ENCODE data around the gene SLC24A3.
A peak's percentile ranks its signal among the peaks of the same experiment; 100 is the strongest.
"Not testable (repeated sequence)": the region's sequence is repeated elsewhere in the genome, so short reads cannot be mapped to it uniquely, and the experiment has no call there.

The SLC24A3 gene

DNA sequence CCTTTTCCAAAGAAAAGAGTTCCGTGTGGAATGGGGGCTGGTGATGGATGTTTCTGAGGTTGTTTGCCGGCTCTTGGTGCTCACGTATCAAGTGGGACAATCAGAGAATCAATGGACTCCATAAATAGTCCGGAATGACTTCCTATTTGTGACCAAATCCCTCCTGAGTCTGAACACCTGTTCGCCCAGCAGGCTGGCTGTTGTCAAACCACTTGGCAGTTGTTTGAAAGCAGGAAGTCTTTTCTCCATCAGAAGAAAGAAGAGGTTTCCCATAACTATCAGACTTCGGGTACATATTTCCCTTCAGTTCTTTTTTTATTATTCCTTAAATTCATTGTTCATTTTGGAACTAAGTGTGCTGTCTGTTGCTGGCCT, 390.9 kb downstream of the SLC24A3 start:
- no peak for DNase-seq

DNA sequence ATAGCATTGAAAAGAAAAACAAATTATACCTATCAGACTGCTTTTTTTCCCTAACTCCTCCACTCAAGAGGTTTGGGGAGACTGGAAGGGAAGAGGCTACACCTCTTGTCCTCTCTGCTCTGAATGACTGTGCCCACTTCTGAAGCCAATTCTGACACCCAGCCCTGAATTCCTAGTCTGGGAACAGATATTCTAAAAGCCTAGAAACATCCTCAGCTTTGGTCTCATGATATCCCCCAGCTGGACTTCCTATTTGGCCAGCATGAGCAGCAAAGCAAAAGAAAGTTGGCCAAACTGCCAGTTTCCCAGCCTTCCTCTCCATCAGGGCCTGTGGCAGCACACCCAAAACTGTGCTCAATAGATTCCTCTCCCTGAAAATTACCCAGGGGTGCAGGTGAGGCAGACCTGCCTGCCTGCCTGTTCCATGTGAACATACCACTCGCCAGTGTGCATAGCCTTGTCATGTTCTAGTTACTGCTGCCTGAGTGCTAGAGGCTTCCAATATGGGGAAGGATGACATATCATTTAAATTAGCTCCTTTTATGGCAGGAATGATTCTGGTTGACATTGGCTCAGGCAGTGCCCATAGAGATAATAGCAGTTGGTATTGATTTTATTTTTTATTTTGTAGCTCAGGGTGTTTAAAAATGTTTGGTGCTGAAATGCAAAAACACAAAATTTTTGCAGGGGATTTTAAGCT, 393.5 kb downstream of the SLC24A3 start:
- DNase-seq, result no peak

DNA sequence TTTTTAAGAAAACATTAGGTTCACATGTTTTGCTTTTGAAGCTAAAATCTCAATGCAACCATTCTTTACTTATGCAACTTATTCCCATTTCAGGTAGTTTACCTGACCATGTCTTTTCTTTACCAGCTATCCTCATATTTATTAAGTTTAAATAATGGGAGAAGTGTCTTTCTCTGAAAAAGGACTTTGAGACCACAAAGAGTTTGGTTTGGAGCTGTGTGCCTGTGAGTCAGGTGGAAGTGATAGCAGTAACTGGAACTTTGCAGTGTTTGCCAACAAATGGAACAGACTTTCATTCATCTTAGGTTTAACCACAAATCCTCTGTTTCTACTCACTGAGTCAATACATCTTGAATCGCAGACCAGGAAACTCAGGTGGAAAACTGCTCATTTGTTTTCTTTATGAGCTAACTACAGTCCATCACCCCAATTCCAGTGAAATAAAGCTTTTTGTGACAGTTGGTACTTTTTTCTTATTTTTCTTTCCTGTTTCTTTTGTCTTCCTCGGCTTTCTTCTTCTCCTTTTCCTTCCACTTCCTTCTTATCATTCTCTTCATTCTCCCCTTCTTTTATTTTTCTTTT, 397.3 kb downstream of the SLC24A3 start:
- no peak for DNase-seq

DNA sequence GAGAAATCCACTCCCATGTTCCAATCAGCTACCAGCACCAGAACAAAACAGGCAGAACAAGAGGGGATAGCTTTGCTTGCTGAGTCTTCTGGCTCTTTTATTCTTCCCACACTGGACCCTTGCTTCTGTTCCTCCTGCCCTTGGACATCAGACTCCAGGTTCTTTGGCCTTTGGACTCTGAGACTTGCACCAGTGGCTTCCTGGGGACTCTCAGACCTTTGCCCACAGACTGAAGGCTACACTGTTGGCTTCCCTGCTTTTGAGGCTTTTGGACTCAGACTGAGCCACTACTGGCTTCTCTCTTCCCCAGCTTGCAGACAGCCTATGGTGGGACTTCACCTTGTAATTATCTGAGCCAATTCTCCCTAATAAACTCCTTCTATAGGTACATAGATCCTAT, 403.2 kb downstream of the SLC24A3 start:
- DNase-seq, result no peak

DNA sequence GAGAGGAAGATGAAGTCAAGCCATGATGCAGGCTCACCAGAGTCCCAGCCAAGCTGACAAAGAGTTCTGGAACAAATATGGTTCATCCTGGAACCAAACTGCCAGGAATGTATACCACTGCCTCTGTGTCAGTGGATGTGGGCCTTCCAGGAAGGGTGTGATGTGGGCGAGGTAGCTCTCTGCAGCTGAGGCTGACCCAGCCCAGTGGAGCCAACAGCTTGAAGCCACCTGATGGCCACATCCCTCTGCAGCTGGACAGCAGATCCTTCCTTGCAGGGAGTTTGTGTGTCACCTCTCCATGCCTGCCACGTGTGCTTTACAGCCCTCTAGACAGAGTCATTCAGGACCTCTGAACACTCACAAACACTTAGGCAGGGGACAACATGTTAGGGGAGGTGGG, 403.6 kb downstream of the SLC24A3 start:
- no peak for DNase-seq

DNA sequence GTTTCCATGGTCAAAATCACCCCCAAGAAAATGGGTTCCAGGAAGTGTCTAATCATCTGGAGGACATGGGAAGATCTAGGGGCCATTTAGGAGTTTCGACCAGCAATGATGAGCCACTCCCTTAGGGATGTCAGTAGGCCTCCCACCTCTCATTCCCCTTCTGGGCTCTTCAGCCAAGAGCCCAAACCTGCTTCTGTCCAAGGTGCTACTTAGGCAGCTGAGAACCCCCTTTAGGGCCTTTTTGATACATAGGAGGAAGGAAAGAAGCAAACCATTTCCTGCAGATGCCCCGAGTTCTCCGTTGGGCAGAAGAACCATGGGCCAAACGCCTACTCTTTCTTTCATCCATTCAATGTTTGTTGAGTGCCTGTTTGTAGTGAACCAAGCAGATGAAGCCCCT, 404.2 kb downstream of the SLC24A3 start:
- DNase-seq, result no peak

DNA sequence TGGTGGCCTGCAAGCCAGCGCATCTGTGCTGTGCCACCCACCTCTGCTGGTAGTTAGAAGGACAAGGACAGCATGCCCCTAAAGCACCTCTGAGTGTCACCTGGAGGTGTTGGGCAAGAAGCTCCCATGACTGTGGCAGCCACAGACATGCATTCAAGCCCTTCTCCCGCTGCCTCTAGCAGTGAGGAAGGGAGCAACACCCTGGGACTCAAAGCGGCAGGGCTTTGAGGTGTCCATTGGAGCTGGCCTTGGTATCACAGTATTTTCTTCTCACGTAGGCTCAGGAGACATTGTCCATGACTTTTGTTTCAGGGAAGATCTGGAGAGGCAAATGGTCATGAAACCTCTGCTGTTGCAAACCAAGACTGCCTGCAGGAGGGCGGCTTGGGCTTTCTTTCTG, 404.8 kb downstream of the SLC24A3 start:
- DNase-seq, result no peak

DNA sequence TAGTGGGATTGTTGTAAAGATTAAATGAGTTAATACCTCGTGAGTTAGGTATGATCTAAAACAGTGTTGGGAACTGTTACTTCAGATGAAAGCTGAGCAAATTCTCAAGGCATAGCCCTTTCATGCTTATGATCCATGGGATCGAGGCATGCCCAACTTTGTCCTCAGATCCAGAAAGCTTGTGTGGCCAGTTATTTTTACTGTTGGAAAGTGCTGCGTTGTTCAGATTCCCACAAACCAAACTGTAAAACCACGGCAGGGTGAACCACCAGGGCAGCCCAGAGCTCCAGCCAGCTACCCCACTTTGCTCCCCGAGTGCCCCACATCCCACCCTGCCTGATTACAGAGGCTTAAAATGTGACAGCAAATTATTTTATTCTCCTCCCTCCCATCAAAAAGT, 406.3 kb downstream of the SLC24A3 start:
- no peak for DNase-seq

DNA sequence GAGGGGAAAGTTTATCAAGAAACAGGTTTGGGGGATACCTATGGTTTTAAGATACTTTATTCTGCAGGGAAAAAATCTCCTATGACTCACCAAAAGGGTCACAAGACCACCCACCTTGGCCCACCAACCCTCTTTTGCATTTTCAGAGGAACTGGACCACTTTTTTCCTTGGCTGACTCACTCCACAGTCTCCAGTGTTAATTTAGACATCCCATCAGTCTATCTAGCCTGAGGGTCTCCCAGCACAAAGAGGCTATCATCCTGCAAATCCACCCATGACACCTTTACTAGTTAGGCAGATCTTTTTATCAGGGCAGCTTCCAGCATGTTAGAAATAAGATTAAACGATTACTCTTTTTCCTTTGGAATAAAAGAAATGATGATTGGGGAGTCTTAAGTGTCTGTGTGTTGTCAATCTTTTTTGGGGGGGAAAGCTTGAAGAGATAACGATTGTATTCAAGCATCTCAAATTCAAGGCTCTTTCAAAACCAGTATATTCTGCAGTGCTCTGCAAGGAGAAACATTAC, 407.5 kb downstream of the SLC24A3 start:
- DNase-seq, result no peak

DNA sequence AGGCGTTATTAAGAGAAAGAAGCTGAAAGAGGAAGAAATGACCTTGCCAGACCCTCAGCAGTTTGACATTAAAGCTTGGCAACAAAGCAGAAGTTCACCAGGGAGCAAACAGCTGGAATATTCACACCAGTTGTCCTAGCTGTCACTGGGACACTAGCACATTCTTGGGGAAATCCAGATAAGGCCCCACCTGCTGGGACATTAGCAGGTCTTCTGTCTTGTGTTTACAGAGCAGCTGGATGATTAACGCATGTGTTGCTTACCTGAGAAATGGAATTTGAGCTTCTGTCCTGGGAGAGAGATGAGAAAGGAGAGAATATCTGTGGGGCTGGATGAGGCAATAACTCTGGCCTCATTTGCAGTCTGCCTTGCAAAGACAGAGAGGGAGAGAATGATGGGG, 408.0 kb downstream of the SLC24A3 start:
- no peak for DNase-seq

DNA sequence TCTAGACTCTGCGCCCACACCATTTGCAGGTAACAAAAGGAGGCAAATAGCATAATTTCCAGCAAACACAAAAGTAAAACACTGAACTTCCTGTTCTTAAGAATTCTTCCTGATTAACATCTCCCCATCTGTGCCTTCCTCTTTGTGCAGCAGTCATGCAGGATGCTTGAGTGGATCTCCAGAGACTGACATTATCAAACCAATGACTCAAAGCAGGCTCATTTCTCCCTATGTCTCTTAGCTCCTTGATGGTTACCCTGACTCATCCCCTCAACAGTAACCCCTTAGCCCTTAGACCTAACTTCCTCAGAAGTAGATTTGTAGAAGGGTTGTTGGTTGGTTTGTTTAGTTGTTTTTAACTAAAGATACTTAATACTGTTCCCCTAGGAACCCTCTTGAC, 408.6 kb downstream of the SLC24A3 start:
- peak; percentile 12 for DNase-seq

DNA sequence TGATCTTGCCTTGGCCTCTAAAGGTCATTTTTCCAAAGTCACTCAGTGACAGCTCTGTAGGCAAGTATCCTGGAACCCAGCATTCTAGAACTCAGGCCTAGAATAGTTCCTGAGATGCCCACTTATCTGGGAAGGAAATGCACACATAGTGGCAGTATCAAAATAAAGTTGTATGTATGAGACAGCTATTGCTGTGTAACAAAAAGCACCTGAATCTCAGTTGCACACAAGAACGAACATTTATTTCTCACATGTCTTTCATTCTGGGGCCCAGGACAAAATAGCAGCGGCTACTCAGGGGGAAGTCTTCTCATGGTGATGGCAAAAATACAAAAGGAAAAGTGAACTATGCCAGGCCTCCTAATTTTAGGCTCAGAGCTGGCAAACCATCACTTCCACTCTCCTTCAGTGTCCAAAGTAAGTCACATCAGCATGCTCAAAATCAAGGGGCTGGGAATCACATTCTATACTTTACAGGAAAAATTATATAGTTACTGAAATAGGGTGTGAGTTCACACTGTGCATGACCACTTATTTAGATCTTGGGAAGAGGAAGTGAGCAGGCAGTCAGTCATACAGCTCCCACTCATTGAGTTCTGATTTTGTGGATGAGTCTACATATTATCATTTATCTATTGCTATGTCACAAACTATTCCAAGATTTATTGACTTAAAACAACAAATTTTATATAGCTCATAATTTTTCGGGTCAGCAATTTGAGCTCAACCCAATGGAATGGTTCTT, 412.0 kb downstream of the SLC24A3 start:
- no peak for DNase-seq

DNA sequence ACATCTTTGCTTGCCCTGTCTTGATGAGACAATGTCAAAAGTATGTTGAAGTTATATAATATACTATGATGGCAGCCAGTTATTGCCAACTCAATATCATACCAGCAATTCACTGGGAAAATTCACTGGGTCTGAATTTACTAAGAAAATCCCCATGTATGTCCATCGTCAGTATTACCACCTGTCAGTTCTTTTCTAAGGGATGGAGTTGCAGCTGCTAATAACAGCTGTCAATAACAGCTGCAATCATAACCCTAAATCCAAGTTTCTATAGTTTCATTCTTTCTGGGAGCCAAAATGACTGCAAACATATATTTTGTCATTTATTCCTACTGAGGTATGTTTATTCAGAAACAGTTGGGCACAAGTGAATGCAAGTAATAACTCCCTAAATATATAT, 413.0 kb downstream of the SLC24A3 start:
- DNase-seq, result no peak

DNA sequence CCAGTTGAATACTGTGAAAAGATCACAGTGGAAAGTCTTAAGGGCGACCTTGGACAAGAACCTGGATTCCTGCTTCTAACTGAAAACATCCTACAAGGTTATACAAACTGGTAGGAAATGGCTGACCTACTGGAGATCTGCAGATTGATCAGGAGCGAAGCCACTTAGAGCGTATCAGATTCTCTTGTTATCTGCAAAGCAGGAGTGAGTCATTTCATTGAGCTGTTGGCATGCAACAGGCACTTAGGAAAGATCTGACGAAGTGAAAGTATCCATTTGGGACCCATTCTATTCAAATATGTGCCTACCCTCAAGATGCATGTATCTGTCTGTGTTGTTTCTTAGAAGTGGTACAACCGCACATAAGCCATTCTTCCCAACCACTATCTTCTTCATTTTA, 414.5 kb downstream of the SLC24A3 start:
- DNase-seq, result no peak

DNA sequence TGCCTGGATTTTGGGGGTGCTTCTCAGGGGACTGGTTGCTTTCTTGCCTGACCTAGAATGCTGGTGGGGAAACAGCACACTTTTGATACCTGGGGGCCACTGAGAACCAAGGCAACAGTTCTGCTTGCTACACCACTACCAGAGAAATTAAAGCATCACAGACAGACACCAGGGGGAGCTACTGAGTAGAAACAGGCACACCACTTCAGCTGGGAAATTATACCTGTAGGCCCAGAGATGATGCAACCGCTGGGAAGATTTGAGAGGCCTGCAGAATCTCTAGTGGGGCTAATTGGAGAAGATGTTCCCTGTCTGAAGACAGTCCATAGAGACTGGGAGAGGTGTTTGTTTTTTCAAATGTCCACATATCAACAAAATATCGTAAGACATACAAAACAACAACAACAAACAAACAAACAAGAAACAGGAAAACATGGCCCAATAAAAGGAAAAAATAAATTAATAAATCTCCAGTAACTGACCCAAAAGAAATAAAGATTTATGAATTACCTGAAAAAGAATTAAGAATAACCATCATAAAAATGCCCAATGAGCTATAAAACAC, 416.2 kb downstream of the SLC24A3 start:
- peak; percentile 58 for DNase-seq

DNA sequence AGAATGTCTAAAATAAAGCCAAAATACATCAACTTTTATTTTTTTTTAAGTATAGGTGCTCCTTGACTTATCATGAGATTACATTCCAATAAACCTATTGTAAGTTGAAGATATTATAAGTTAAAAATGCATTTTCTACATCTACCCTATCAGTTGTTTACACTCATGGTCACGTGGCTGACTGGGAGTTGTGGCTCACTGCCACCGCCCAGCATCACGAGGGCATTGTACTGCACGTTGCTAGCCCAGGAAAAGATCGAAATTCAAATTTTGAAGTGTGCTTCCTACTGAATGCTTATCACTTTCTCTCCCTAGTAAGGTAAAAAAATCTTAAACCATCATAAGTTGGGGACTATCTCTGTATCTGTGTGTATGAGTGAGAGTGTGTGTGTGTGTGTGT, 419.0 kb downstream of the SLC24A3 start:
- no peak for DNase-seq

DNA sequence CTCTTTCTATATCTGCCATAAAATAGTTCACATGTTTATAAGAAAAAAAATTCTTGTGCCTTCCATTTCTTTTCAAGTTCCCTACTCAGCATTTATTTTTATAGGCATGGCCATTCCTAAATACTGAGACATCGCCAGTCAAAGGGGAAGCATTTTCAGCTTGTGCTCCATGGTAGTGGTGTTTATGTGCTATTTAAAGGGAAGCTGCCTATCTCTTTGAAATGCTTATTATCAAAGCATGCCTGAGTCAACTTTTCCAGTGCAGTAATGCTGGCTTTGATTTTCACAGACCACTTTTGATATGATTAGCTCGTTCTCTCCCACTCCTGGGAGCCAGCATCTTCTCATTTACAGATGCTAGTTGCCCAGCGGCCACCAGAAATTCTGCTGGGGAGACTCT, 421.5 kb downstream of the SLC24A3 start:
- DNase-seq, result peak; percentile 45

DNA sequence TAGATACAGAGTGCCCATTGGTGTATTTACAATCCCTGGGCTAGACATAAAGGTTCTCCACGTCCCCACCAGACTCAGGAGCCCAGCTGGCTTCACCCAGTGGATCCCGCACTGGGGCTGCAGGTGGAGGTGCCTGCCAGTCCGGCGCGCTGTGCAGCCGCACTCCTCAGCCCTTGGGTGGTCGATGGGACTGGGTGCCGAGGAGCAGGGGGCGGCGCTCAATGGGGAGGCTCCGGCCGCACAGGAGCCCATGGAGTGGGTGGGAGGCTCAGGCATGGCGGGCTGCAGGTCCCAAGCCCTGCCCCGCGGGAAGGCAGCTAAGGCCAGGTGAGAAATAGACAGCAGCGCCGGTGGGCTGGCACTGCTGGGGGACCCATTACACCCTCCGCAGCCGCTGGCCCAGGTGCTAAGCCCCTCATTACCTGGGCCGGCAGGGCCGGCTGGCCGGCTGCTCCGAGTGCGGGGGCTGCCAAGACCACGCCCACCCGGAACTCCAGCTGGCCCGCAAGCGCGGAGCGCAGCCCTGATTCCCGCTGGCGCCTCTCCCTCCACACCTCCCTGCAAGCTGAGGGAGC, 427.1 kb downstream of the SLC24A3 start:
- not testable (repeated sequence) for DNase-seq

DNA sequence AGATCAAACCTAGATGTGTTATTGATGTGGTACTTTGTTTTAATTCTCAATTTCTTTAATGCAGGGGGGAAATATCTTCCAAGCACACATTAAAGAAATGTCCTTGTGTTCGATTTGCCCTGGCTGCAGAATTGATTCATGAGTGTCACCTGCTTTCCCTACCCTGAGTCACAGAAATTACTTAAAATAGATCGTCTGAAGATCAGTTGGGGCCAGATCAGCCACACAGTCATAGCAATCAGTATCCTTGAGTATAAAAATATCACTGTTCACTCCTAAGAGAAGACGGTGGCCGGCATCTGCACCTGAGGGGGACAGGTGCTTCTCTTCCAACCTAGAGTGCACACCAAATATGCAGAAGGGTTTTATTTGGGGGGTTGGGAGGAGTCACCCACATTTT, 430.4 kb downstream of the SLC24A3 start:
- no peak for DNase-seq

DNA sequence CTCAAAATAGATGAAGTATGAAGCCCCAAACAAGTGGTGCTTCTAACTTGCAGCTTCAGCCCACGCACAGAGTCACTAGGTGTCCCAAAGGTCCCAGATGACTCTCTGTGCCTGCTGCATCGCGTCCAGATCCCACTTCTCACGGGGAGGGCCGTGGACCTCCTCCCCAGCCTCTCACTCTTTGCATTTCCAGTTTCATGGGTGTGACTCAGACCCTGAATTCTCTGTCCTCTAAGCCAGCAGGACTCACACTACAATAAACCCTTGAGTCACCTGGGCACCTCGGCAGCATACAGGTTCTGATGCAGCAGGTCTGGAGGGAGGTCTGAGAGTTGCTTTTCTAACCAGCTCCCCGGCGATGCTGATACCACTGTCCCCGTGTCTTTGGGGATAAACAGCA, 431.6 kb downstream of the SLC24A3 start:
- no peak for DNase-seq

DNA sequence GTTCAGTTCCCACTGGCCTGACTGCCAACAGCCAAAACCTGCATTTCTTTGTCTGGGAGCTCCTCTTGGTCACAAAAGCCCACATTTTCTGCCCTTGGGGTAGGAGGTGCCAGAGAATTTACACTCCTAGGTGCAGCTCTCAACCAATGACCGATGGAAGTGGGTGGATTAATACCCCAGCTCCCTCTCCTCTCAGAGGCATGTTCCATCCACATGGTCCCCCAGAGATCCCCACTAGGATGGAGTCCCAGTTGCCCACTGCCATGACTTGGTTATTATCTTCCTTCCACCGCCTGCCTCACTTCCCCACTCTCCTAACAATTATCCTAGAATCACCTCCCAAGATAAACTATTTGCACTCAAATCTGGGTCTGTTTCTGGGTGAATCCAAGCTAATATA, 434.5 kb downstream of the SLC24A3 start:
- DNase-seq, result no peak

DNA sequence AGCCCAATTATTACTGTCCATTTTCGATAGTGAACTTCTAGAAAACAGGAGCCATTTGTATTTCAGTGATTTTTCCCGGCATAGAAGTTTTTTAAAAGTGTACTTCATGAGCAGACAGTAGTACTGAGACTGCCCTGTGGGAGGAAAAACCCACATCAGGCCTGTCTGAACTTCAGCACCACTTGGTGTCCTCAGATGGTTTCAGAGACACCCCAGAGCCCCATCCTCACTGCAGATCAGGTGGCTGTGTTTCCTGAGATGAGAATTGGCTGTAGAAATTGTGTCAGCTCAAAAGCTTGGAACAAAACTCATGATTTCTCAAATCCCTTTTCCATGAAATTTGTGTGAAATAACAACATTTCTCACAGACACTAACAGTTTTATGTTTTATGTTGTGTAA, 435.6 kb downstream of the SLC24A3 start:
- no peak for DNase-seq

DNA sequence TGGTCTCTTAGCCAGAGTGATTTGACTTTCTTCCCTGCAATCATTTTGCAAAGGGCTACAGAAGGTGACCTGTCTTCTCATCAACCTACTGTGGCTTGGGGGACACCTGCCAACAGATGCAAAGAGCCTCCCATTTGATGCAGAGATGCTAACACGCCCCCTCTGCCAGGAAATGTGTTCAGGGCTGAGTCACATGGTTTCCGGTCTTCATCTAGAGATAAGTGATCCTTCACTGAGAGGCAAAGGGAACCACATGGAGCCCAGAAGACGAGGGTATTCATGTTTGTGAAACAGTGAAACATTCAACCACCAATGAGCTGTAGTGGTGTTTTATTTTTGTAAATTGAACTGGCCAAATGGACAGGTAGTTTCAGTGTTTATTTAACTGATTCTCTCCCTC, 436.6 kb downstream of the SLC24A3 start:
- DNase-seq, result no peak
